ENCODE data around the gene ABCD4.

DNA sequence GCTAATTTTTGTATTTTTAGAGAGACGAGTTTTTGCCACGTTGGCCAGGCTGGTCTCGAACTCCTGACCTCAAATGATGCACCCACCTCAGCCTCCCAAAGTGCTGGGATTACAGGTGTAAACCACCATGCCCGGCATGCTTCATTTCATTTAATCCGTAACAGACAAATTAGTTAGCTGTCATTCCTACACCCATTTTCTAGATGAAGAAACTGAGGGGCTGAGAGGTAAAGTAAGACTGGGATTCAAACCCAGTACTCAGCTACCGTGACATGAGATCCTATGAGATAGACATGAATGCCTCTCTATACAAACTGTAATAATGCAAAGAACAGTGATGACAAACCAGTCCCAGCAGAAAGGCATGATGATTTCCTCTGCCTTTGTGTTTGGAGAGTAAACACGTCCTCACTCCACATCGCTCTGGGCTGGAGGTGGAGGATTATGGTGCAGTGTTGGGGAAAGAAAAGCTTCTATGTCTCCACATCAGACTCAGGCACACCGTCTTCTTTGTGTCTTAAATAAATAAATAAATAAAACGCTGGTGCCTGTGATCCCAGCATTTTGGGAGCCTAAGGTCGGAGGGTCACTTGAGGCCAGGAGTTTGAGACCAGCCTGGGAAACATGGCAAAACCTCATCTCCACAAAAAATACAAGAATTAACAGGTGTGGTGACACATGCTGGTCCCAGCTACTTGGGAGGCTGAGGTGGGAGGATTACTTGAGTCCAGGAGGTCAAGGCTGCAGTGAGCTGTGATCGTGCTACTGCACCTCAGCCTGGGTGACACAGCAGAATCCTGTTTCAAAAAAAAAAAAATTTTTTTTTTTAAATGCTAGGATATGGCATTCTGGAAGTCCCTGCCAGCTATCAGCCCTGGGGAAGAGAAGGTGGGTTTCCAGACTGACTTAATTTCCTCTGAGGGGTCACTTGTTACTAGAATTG lies 53.0 kb downstream of the ABCD4 start:
- TF ChIP-seq, protein P1, sequence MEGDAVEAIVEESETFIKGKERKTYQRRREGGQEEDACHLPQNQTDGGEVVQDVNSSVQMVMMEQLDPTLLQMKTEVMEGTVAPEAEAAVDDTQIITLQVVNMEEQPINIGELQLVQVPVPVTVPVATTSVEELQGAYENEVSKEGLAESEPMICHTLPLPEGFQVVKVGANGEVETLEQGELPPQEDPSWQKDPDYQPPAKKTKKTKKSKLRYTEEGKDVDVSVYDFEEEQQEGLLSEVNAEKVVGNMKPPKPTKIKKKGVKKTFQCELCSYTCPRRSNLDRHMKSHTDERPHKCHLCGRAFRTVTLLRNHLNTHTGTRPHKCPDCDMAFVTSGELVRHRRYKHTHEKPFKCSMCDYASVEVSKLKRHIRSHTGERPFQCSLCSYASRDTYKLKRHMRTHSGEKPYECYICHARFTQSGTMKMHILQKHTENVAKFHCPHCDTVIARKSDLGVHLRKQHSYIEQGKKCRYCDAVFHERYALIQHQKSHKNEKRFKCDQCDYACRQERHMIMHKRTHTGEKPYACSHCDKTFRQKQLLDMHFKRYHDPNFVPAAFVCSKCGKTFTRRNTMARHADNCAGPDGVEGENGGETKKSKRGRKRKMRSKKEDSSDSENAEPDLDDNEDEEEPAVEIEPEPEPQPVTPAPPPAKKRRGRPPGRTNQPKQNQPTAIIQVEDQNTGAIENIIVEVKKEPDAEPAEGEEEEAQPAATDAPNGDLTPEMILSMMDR (IDR thresholded peaks at IDR 0.05; ENCODE audit: low read length), result no peak
- no peak for TF ChIP-seq EZH2 (optimal IDR thresholded peaks at IDR 0.05; ENCODE audit: low read depth, low read length)
